Measurements from ENCODE around the gene TMEM212.
"Not testable (repeated sequence)": the region's sequence is repeated elsewhere in the genome, so short reads cannot be mapped to it uniquely, and the experiment has no call there.

TMEM212 gene

GRCh38 chr3:171812811-171813210, 30.3 kb upstream of the TMEM212 start:
- no peak for DNase-seq (ENCODE audit: low read depth in 2 of 2)
- no peak for TF ChIP-seq CTCF (IDR thresholded peaks at IDR 0.05; ENCODE audit: low read depth, low read length)

GRCh38 chr3:171813278-171813896, 29.8 kb upstream of the TMEM212 start:
- no peak for DNase-seq (ENCODE audit: low read depth in 2 of 2)
- no peak for TF ChIP-seq CTCF (IDR thresholded peaks at IDR 0.05; ENCODE audit: low read depth, low read length)
- no peak overlapping the region for H3K4me3 ChIP-seq (replicated peaks in 1 of 2; ENCODE audit: low read depth in 2 of 2, low read length in 2 of 2)

More at GRCh38 chr3:171812811-171813210, 30.3 kb upstream of the TMEM212 start:
- H3K4me3 ChIP-seq (replicated peaks in 1 of 2; ENCODE audit: low read depth in 2 of 2, low read length in 2 of 2) = no peak overlapping the region

GRCh38 chr3:171813897-171814460, 29.2 kb upstream of the TMEM212 start:
- TF ChIP-seq CTCF (IDR thresholded peaks at IDR 0.05; ENCODE audit: low read depth, low read length) = no peak

GRCh38 chr3:171814662-171815061, 28.5 kb upstream of the TMEM212 start:
- not testable (repeated sequence) for H3K4me3 ChIP-seq (replicated peaks in 1 of 2; ENCODE audit: low read depth in 2 of 2, low read length in 2 of 2); DNase-seq (ENCODE audit: low read depth in 2 of 2)

More at GRCh38 chr3:171813897-171814460, 29.2 kb upstream of the TMEM212 start:
- DNase-seq (ENCODE audit: low read depth in 2 of 2) = peak; percentile 74 to 82
- no peak overlapping the region for H3K4me3 ChIP-seq (replicated peaks in 1 of 2; ENCODE audit: low read depth in 2 of 2, low read length in 2 of 2)

- no peak overlapping the region for H3K4me3 ChIP-seq (replicated peaks in 1 of 2; ENCODE audit: low read depth in 2 of 2, low read length in 2 of 2)
- DNase-seq (ENCODE audit: low read depth in 2 of 2) = peak in 1 of 2 donors; percentile 92
- TF ChIP-seq CTCF (IDR thresholded peaks at IDR 0.05; ENCODE audit: low read depth, low read length) = no peak
Measured at GRCh38 chr3:171815973-171816595, 27.1 kb upstream of the TMEM212 start.

- no peak overlapping the region for H3K4me3 ChIP-seq (replicated peaks in 1 of 2; ENCODE audit: low read depth in 2 of 2, low read length in 2 of 2)
- no peak for TF ChIP-seq CTCF (IDR thresholded peaks at IDR 0.05; ENCODE audit: low read depth, low read length)
- DNase-seq (ENCODE audit: low read depth in 2 of 2) = peak in 1 of 2 donors; percentile 55
Measured at GRCh38 chr3:171817074-171817800, 25.9 kb upstream of the TMEM212 start.

GRCh38 chr3:171821044-171821443, 22.1 kb upstream of the TMEM212 start:
- DNase-seq (ENCODE audit: low read depth in 2 of 2) = peak in 1 of 2 donors; percentile 83
- no peak overlapping the region for H3K4me3 ChIP-seq (replicated peaks in 1 of 2; ENCODE audit: low read depth in 2 of 2, low read length in 2 of 2)
- TF ChIP-seq CTCF (IDR thresholded peaks at IDR 0.05; ENCODE audit: low read depth, low read length) = no peak
